Fibroblast of lung (primary cell): ENCODE results near the gene UBE2V1. TPM values are rescaled to one million over a fixed set of nuclear protein-coding genes. Genes with fewer than 3 reads are reported as not detected.

ENCODE experiments used
- DNase-seq, 2 donors: peaks; one replicate each; pipeline versions ENCODE4 v3.0.0 to v3.0.0-alpha.2; 2010; ENCODE audit warnings: low read depth in 2 of 2
- H2AFZ ChIP-seq: 2 replicates; pipeline ENCODE4 v1.5.1; 2012; ENCODE audit warnings: low read length, control low read depth, inconsistent platforms
- H3K27ac ChIP-seq: 2 replicates; pipeline ENCODE4 v1.5.1; 2011; ENCODE audit warnings: low read length, control low read depth; ENCODE audit not compliant: insufficient read depth
- H3K27me3 ChIP-seq: 2 replicates; pipeline ENCODE4 v1.5.1; 2011; ENCODE audit warnings: mild to moderate bottlenecking, low read length; ENCODE audit not compliant: control insufficient read depth, insufficient read depth
- H3K36me3 ChIP-seq: 2 replicates; pipeline ENCODE4 v1.5.1; 2011; ENCODE audit warnings: low read length; ENCODE audit not compliant: control insufficient read depth, insufficient read depth
- H3K4me1 ChIP-seq: 2 replicates; pipeline ENCODE4 v1.5.1; 2011; ENCODE audit warnings: low read length; ENCODE audit not compliant: control insufficient read depth, insufficient read depth; ENCODE audit errors: extremely low read depth
- H3K4me2 ChIP-seq: 2 replicates; pipeline ENCODE4 v1.5.1; 2011; ENCODE audit warnings: low read length, control low read depth; ENCODE audit not compliant: insufficient read depth; ENCODE audit errors: extremely low read depth
- H3K4me3 ChIP-seq, 4 experiments: fragments of 200-600 bp in 1 of 4; sonication (generic) in 1 of 4; replicated peaks in 1 of 4; 2 replicates each; pipeline ENCODE4 v1.5.1; 2011 to 2016; ENCODE audit warnings: low read length in 4 of 4, low read depth in 3 of 4, mild to moderate bottlenecking in 3 of 4, control low read depth in 2 of 4, inconsistent platforms in 1 of 4, mixed read lengths in 1 of 4; ENCODE audit not compliant: insufficient read depth in 1 of 4; ENCODE audit errors: control extremely low read depth in 1 of 4
- H3K79me2 ChIP-seq: 2 replicates; pipeline ENCODE4 v1.5.1; 2012; ENCODE audit warnings: mild to moderate bottlenecking, low read length, inconsistent platforms; ENCODE audit not compliant: control insufficient read depth, insufficient read depth
- H3K9ac ChIP-seq: 2 replicates; pipeline ENCODE4 v1.5.1; 2011; ENCODE audit warnings: mild to moderate bottlenecking, low read length, control low read depth; ENCODE audit not compliant: insufficient read depth
- H3K9me3 ChIP-seq: 2 replicates; pipeline ENCODE4 v1.5.1; 2012; ENCODE audit warnings: low read depth, low read length; ENCODE audit not compliant: control insufficient read depth, insufficient read depth
- H4K20me1 ChIP-seq: 2 replicates; pipeline ENCODE4 v1.5.1; 2011; ENCODE audit warnings: low read length; ENCODE audit not compliant: control insufficient read depth, insufficient read depth; ENCODE audit errors: extremely low read depth
- EZH2 ChIP-seq: IDR thresholded peaks from 2 replicates; pipeline ENCODE4 v1.5.1; 2012; ENCODE audit warnings: low read length, control low read depth, mild to moderate bottlenecking; ENCODE audit errors: missing control alignments
- polyA plus RNA-seq, 2 donors: library from polyadenylated mRNA; depleted of rRNA in 1 of 2; stranded (reverse) in 1 of 2; unstranded in 1 of 2; fragments of >200 nt; gene quantifications; 2 replicates each; pipeline ENCODE4 v1.2.1, GENCODE V29; 2011 to 2012; ENCODE audit warnings: missing spikeins in 1 of 2
- total RNA-seq: library from RNA; depleted of rRNA; stranded (reverse); fragments of >200 nt; gene quantifications from 2 replicates; pipeline ENCODE4 v1.2.1, GENCODE V29; 2014
- TF ChIP-seq, protein P1 (sequence below), 2 donors: IDR thresholded peaks in 1 of 2; conservative IDR thresholded peaks in 1 of 2; 1 replicate in 1 of 2; 2 replicates in 1 of 2; pipeline ENCODE4 v1.5.1; 2011 to 2012; ENCODE audit warnings: low read length in 2 of 2, control low read depth in 1 of 2, inconsistent platforms in 1 of 2, low read depth in 1 of 2, mild to moderate bottlenecking in 1 of 2

The UBE2V1 gene
- total and polyA plus RNA-seq, 2 donors (not counting 1 experiment from before 2014, with no cell fraction given), result 31.7 to 193 TPM

DNA sequence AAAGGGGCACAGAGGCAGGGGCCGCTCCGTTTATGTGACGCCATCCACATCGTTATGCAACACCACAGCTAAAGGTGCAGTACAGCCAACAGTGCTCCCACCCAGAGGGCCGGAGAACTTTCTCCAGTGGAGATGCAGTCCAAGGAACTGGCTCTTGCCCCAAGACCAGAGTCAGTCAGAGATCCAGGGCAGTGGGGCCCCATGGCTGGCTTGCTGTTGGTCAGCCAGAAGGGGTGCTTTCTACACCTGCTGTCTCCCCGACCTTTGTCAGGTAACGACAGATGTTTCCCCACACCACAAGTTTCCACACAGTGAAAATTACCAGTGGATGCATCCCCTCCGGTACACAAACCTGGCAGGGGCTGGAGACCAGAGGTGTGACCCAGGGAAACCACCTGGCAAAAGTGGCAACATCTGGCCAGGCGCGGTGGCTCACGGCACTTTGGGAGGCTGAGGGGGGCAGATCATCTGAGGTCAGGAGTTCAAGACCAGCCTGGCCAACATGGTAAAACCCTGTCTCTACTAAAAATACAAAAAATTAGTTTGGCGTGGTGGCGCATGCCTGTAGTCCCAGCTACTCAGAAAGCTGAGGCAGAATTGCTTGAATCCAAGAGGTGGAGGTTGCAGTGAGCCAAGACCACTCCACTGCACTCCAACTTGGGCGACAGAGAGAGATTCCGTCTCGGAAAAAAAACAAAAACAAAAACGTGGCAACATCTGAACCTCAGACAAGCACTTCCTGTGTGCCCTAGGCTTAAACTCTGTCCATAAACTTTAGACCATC lies 34.9 kb downstream of the UBE2V1 start:
- TF ChIP-seq EZH2, result no peak

GRCh38 chr20:50073500-50073899 lies 39.5 kb downstream of the UBE2V1 start:
- DNase-seq, result no peak
- Histone ChIP-seq H3K36me3 (no peaks in the 10 kb centered on the region), H3K4me1 (peaks cover 5% of the 10 kb centered on the region), H3K9me3 (no peaks in the 10 kb centered on the region), H3K27ac (no peak overlapping the region), H3K9ac (no peak overlapping the region), H3K4me3 (no peak overlapping the region), H2AFZ (no peak overlapping the region), H3K79me2 (no peaks in the 10 kb centered on the region), H3K27me3 (no peaks in the 10 kb centered on the region), H4K20me1 (no peaks in the 10 kb centered on the region), H3K4me2 (no peak overlapping the region)
- no peak for TF ChIP-seq EZH2
- TF ChIP-seq, protein P1, sequence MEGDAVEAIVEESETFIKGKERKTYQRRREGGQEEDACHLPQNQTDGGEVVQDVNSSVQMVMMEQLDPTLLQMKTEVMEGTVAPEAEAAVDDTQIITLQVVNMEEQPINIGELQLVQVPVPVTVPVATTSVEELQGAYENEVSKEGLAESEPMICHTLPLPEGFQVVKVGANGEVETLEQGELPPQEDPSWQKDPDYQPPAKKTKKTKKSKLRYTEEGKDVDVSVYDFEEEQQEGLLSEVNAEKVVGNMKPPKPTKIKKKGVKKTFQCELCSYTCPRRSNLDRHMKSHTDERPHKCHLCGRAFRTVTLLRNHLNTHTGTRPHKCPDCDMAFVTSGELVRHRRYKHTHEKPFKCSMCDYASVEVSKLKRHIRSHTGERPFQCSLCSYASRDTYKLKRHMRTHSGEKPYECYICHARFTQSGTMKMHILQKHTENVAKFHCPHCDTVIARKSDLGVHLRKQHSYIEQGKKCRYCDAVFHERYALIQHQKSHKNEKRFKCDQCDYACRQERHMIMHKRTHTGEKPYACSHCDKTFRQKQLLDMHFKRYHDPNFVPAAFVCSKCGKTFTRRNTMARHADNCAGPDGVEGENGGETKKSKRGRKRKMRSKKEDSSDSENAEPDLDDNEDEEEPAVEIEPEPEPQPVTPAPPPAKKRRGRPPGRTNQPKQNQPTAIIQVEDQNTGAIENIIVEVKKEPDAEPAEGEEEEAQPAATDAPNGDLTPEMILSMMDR (conservative IDR thresholded peaks at IDR 0.05 in 1 of 2, IDR thresholded peaks at IDR 0.05 in 1 of 2; ENCODE audit: low read depth in 1 of 2, low read length in 2 of 2), result no peak

More for the DNA sequence above, 34.9 kb downstream of the UBE2V1 start:
- H3K9ac ChIP-seq, result no peak overlapping the region
- no peak overlapping the region for H2AFZ ChIP-seq
- H3K27ac ChIP-seq, result no peak overlapping the region
- peaks cover 4% of the 10 kb centered on the region for H3K36me3 ChIP-seq
- H3K4me2 ChIP-seq, result no peak overlapping the region
- no peaks in the 10 kb centered on the region for H3K9me3 ChIP-seq
- H3K27me3 ChIP-seq, result no peaks in the 10 kb centered on the region
- H3K79me2 ChIP-seq, result no peaks in the 10 kb centered on the region
- H3K4me3 ChIP-seq, result no peak overlapping the region
- no peaks in the 10 kb centered on the region for H4K20me1 ChIP-seq
- H3K4me1 ChIP-seq, result peaks cover 5% of the 10 kb centered on the region
- DNase-seq, result no peak

GRCh38 chr20:50071039-50071888 lies 41.7 kb downstream of the UBE2V1 start:
- Histone ChIP-seq H3K9ac (peak overlapping the region; percentile 55), H3K4me2 (peak overlapping the region; percentile 82), H3K4me1 (peaks cover 5% of the 10 kb centered on the region), H3K27me3 (no peaks in the 10 kb centered on the region), H3K27ac (no peak overlapping the region), H4K20me1 (no peaks in the 10 kb centered on the region), H2AFZ (peak overlapping the region; percentile 71), H3K79me2 (no peaks in the 10 kb centered on the region), H3K9me3 (no peaks in the 10 kb centered on the region), H3K4me3 (peak overlapping the region; percentile 38 to 56 (median 46)), H3K36me3 (no peaks in the 10 kb centered on the region)
- peak; percentile 55 to 65 for DNase-seq
- no peak for TF ChIP-seq EZH2
- TF ChIP-seq, protein P1 (conservative IDR thresholded peaks at IDR 0.05 in 1 of 2, IDR thresholded peaks at IDR 0.05 in 1 of 2; ENCODE audit: low read depth in 1 of 2, low read length in 2 of 2), result peak; percentile 89 to 91
